CD4-positive, alpha-beta T cell treated with Interleukin-15 for 4 hours (primary cell): ENCODE results near the gene ZMYND12.

Source experiments
- DNase-seq: peaks from one replicate; pipeline ENCODE4 v3.0.0-alpha.2; 2020; ENCODE audit warnings: low spot score

ZMYND12 gene

GRCh38 chr1:42439940-42440339 is 15.9 kb downstream of the ZMYND12 start:
- DNase-seq, result no peak

- DNase-seq, result no peak
These were observed 21.5 kb downstream of the ZMYND12 start for GRCh38 chr1:42434340-42434739.

- no peak for DNase-seq
These were observed 22.5 kb downstream of the ZMYND12 start for GRCh38 chr1:42433369-42433768.

GRCh38 chr1:42432714-42433113 is 23.1 kb downstream of the ZMYND12 start:
- no peak for DNase-seq

GRCh38 chr1:42431514-42431913 is 24.3 kb downstream of the ZMYND12 start:
- DNase-seq, result no peak

- DNase-seq, result no peak
These were observed 25.3 kb downstream of the ZMYND12 start for GRCh38 chr1:42430286-42431135.

GRCh38 chr1:42429603-42430002 is 26.2 kb downstream of the ZMYND12 start:
- DNase-seq, result no peak

GRCh38 chr1:42427240-42427639 is 28.6 kb downstream of the ZMYND12 start:
- DNase-seq, result no peak

GRCh38 chr1:42424201-42424600 is 31.6 kb downstream of the ZMYND12 start:
- DNase-seq, result no peak

GRCh38 chr1:42423681-42424080 is 32.1 kb downstream of the ZMYND12 start:
- no peak for DNase-seq

DNA sequence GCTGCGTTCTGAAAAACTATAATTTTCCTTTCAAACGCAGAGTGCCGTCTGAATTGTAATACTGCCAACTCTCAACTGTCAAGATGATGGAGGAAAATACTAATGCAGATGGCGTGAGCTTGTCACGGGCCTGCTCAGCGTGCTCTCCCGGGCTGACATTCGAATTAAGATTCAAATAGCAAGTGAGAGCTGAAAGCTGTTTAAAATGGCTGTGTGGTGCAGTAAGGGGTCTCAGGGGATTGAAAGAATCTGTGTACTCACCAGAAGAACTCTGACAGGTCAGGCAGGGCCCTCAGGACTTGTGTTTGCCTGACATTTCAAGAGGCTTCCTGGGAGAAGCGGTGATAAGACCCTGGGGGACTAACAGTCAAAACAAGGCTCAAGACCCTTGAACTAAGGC is 33.1 kb downstream of the ZMYND12 start:
- DNase-seq, result no peak

DNA sequence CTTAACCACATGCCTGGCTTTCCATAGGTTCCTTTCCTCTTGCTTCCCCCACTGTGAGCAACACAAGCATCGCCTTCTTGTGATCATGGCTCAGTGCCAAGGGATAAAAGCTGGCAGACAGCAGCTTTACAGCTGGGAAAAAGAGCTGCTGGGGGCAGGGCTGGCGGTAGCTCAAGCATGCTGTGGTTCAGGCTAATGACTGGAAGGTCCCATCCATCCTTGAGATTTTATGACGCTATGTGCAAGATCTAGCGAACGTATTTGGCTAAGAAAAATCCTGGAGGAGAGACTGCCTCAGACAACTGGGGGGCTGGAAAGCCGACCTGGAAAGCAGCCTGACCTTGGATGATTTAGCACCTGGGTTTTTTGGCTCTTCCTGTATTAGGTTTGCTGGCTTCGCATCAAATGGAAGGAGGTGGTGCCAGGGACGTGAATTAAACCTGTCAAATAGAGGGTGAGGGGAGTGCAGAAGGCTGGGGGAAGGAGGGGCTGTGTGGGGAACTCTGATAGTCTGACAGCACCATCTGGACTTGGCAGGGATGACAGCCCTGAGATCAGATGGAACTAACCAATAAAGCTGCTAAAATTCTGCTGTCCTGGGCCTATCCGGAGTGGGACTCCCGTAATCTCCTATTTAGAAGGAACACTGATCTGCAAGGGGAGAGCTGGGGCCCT is 34.8 kb downstream of the ZMYND12 start:
- DNase-seq, result no peak

- no peak for DNase-seq
These were observed 35.7 kb downstream of the ZMYND12 start for GRCh38 chr1:42420121-42420520.

- DNase-seq, result no peak
These were observed 36.5 kb downstream of the ZMYND12 start for GRCh38 chr1:42419126-42419821.

DNA sequence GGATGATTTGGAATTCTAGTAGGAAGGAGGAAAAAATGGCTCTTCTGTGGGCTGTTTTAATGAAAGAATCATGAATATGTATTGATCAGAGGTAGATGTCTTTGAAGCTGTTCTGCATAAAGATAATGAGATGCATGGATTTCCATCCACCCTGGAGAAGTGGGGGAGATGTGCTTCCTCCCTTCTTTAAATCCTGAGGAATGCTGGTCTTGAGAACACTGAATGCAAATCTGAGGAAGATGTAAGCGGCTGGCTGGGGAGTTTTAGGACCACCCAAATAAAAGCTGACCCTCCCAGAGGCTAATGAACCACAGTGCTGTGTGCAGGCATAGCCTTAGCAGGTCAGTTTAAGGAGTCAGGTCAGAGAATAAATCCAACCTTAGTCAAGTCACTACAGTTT is 37.3 kb downstream of the ZMYND12 start:
- DNase-seq, result no peak

GRCh38 chr1:42417166-42417565 is 38.7 kb downstream of the ZMYND12 start:
- DNase-seq, result no peak

- DNase-seq, result no peak
These were observed 41.0 kb downstream of the ZMYND12 start for GRCh38 chr1:42414551-42415496.

DNA sequence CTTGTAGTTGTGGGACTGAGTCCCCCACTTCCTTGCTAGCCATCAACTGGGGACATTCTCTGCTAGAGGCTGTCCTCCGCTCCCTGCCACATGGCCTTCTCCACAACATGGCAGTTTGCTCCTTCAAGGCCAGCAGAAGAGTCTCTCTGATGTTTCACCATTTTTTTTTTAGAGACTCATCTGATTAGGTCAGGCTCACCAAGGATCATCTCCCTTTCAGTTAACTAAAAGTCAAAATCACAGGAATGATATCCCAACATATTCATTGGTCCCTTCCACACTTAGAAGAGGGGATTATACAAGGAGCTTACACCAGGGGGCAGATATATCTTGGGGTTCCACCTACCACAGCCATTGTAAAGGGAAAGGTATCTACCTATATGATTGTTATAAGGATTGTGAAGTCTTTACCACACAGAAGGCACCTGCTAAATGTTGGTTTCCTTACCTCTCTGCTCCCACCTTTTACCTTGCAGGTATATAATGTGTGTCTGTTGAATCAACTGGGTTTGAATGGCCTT is 51.9 kb downstream of the ZMYND12 start:
- DNase-seq, result no peak

DNA sequence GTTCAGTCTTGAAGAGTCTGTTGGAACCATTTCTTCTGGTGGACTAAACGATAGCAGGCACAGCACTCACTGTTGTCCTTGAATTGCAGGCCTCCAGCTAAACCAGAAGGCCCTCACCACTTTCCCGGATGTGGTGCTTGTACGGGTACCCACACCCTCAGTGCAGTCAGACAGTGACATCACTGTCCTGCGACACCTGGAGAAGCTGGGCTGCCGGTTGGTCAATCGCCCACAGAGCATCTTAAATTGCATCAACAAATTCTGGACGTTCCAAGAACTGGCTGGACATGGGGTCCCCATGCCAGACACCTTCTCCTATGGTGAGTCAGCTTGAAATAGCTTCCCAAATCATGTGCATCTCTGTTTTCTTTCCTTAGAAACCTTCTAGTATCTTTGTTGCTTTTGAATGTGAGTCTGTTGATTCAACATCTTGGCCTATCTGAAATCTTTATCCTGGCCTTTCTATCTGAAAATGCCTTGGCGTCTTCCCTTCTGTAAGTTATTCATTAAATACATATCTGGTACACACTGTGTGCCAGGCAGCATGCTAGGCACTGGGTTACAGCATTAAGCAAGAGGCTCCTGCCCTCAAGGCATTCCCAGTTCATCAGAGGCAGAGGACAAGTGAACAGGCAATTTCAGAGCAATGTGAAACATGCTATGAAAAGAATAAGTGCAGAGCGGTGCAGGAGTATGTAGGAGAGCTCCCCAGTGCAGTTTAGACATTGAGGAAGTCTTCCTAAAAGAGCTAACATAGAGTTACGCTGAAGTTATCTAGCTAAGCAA is 56.3 kb downstream of the ZMYND12 start:
- no peak for DNase-seq

DNA sequence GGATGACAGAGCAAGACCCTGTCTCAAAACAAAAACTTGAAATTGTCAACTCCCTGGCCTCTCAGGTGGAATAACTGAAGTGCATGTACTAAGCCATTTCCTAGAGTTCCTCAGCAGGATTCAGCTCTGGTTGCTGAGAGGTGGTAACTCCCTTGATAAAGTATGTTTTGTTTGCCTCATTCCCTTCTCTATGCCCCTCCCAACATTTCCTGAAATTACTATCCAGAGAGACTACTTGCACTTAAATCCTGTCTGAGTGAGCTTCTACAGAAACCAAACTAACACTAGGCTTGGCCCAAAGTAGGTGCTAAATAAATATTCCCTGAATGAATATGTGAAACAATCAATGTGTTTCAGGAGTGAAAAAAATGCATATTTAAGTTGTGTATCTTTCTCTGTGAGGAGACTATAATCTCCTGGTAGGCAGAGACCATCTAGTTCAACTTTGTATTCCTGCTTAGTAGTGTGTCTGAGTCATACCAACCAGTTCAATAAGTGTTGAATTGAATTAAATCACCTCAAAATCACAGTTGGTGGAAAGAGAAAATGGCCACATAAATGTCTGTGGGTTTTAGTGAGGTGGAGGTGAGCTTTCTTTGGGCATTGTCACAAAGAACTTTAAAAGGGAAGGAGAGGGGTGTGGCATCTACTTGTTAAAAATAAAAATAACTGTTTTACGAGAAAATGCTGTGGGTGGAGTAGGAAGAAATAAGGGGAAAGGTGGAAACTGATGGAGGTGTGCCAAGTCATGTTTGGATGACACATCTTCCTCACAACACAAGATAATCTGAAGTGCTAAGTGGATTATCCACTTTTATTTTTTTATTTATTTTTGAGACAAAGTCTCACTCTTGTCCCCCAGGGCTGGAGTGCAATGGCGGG is 62.6 kb downstream of the ZMYND12 start:
- DNase-seq, result no peak
